ENCODE data around the gene RCE1.
A peak's percentile ranks its signal among the peaks of the same experiment; 100 is the strongest.
"Not testable (repeated sequence)": the region's sequence is repeated elsewhere in the genome, so short reads cannot be mapped to it uniquely, and the experiment has no call there.

RCE1 gene, protein sequence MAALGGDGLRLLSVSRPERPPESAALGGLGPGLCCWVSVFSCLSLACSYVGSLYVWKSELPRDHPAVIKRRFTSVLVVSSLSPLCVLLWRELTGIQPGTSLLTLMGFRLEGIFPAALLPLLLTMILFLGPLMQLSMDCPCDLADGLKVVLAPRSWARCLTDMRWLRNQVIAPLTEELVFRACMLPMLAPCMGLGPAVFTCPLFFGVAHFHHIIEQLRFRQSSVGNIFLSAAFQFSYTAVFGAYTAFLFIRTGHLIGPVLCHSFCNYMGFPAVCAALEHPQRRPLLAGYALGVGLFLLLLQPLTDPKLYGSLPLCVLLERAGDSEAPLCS

DNA sequence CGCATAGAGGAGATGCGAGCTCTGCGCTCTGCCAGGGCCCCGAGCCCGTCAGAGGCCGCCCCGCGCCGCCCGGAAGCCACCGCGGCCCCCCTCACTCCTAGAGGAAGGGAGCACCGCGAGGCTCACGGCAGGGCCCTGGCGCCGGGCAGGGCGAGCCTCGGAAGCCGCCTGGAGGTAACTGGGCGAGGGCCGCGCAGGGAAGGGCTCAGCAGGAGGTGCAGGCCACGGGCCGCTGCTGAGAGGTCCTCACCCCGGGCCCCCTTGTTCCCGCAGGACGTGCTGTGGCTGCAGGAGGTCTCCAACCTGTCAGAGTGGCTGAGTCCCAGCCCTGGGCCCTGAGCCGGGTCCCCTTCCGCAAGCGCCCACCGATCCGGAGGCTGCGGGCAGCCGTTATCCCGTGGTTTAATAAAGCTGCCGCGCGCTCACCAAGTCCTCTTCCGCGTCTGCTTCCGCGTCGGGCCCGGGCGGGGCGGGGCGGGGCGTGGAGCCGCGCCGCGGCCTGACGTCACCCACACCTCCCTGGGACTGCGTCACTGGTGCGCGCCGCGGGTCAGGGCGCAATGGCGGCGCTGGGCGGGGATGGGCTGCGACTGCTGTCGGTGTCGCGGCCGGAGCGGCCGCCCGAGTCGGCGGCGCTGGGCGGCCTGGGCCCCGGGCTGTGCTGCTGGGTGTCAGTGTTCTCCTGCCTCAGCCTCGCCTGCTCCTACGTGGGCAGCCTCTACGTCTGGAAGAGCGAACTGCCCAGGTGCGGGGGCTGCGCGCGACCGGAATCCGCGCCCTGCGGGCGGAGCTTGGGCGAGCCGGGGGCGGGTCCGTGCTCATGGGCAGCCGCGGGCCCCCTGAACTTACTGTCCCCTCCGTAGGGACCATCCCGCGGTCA is at the start of gene RCE1:
RCE1 (plus strand) TSS at position 546 of the 880 bp plus-strand sequence; CDS start at position 561, 15 bp downstream.
- peak; percentile 92 to 93 for DNase-seq

DNA sequence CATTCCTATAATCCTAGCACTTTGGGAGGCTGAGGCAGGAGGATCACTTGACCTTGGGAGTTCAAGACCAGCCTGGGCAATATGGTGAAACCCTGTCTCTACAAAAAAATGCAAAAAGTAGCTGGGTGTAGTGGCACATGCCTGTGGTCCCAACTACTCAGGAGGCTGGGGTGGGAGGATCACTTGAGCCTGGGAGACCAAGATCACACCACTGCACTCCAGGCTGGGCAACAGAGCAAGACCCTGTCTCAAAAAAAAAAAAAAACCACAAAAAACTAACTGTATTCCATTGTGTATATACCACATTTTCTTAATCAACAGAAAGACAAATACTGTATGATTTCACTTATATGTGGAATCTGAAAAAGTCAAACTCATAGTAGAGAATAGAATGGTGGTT is 43.4 kb upstream of the RCE1 start:
- not testable (repeated sequence) for DNase-seq

DNA sequence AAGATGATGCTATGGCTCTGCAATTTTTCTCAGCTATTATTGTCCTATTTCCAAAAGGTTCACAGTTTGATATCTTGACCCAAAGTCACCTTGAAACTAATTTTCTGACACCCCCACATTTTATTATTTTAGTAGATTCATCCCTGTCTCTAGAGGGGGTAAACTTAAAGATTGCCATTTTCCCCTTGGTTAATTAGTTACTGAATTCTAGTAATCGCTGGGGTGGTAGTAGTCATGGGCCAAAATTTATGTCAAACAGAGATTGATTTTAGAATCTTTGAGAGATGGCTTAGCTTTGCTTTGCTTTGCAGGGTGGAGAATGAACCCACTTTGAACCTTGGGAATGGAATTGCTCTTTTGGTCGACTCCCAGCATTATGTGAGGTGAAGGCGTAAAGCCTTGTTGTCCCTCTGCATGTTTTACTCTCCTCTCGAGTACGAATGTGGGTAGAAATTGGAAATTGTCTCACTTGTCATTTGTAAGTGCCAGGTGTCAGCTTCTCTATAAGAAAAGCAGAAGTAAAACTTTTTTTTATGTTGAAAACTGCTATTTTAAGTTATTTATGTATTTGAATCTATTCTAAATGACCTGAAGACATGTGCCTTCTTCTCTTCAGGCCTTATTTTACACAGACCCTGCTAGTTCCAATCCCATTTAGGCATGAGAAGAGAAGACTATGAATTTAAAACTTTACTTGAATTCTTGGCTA is 42.4 kb upstream of the RCE1 start:
- no peak for DNase-seq

DNA sequence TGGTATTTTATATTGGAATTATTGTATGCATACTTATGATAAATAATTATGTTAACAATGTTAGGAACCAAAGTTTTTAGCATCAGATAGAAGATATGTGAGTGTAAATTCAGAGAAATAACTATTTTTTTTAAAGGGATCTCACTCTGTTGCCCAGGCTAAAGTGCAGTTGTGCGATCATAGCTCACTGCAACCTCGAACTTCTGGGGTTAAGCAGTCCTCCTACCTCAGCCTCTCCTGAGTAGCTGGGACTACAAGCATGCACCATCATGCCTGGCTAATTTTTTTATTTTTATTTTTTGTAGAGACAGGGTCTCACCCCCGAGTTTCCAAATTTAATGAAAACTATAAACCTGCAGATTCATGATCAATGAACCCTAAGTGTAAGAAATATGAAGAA is 33.6 kb upstream of the RCE1 start:
- no peak for DNase-seq

DNA sequence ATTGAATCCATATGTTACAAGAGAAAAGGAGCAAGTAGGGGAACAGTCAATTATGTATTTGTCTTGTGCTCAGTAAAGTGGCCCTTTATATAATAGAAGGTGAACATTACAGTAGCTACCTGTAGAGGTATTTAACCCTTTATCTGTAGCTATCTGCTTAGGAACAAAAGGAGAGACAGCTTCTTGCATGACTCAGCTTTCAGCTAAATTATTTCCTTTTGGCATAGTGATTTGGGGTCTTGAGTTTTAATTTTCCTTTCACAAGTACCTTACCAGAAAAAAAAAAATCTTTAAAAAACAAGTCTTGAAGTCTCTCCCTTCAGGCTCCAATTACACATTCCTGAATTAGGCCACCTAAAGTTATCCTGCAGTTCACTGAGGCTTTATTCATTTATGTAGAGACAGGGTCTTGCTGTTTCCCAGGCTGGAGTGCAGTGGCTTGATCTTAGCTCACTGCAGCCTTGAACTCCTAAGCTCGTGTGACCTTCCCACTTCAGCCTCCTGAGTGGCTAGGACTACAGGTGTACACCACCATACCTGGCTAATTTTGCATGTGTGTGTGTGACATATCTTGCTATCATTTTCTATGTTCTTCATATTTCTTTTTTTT is 32.6 kb upstream of the RCE1 start:
- no peak for DNase-seq

DNA sequence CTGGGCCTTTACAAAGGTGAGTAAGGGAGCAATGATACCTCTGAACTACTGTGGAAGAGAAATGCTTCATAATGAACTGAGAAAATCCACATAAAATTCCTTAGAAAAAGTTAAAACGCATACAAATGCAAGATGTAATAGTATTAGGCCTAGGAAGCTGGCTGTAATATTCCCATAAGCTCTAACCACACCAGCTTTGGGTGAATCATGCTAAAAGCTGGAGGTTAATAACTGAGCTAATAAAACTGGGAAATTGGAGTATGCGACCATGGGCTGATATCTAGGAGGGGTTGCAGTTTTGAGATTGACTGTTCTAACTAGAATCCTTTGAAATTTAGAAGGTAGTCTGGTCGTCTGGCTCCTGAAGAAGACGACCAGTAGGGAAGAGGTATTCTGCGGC is 28.6 kb upstream of the RCE1 start:
- DNase-seq: no peak

DNA sequence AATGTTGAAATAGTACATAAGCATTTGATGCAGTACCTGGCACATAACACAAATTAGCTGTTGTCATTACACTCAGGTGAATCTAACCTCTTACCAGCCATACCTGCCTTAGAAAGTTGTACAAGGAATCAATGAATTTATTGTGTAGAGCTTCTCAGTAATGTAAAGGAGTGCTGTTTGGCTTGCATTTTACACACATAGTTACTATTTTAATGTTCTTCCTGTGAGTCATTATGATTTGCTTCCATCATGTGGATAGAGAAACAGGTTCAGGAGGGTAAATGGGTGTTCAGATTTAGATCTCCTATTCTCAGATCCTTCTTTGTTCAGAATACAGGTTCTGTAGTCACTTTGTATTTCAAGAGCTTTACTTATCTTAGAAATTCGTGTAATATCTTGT is 27.6 kb upstream of the RCE1 start:
- no peak for DNase-seq

DNA sequence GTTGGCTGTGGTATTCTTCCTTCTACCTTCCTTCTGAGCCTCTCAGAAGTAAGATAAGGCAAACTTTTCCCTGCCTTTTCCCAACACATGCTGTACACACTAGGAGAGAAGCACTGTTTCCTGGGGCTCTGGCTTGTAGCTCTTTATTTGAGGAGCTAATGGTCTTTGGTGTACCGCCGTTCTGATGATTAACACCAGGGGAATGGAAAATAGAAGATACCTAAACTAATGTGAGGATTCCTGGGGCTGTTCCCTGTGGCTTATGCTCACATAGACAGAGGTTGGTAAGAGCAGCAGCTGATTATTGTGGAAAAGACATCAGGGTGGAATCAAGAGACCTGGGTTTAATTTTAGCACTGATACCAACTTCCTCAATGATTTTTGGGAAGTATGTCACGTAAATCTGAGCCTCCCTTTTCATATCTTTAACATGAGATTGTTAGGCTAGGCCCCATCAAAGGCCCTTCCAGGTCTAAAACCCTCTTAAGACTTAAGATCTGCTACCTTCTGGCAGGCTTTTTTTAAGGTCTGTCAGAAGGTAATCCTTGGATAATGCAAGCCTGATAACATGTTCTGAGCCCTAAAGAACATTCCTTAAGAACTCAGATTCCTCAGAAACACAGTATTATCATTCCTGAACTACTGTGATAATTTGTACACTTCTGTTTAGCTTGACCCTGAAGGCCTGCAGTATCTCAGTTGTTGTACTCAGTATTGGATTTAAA is 24.8 kb upstream of the RCE1 start:
- no peak for DNase-seq

DNA sequence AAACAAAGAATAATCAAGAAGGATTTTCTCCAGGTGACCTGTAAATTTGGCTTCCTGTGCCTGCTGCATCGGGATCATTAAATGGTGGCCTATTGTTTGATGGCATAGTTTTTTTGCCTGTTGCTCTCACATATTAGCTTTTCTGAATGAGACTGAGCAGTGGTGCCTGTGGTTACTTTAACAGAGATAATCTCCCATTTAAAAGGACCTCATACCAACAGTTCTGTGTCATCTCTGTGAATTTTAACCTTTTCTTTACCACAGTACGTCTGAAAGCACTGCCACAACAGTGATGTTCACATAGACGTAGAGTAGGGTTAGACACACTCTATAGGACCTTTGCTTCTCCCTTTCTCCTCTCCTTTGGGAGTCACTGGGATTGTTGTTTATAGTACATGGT is 22.9 kb upstream of the RCE1 start:
- no peak for DNase-seq

DNA sequence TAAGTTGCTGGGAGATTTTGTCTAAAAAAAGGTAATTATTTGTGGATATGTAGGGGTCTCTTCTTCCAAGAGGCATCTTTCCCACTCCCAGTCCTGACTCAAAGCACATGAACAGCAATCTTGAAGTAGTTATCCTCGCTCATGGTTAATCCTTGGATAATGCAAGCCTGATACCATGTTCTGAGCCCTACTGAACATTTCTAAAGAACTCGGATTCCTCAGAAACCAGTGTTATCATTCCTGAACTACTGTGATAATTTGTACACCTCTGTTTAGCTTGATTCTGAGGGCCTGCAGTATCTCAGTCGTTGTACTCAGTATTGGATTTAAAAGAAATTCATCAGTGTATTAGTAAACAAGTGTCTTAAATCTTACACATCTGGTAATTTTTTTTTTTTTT is 22.3 kb upstream of the RCE1 start:
- DNase-seq: no peak

DNA sequence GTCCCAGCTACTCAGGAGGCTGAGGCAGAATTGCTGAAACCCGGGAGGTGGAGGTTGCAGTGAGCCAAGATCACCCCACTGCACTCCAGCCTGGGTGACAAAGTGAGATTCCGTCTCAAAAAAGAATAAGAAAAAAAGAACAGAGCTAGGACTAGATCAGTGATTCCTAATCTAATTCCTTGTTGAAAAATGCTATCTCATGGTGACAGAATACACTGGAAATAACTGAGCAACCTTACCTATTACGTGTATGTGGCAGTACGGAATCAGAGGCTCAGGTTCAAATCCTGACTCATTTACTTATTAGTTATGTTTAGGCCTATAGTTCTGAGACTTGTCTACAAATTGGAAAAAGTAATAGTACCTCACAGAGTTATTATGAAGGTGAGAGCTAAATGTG is 19.5 kb upstream of the RCE1 start:
- DNase-seq: no peak

DNA sequence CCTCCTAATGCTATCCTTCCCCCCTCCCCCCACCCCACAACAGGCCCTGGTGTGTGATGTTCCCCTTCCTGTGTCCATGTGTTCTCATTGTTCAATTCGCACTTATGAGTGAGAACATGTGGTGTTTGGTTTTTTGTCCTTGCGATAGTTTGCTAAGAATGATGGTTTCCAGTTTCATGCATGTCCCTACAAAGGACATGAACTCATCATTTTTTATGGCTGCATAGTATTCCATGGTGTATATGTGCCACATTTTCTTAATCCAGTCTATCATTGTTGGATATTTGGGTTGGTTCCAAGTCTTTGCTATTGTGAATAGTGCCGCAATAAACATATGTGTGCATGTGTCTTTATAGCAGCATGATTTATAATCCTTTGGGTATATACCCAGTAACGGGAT is 18.7 kb upstream of the RCE1 start:
- not testable (repeated sequence) for DNase-seq

DNA sequence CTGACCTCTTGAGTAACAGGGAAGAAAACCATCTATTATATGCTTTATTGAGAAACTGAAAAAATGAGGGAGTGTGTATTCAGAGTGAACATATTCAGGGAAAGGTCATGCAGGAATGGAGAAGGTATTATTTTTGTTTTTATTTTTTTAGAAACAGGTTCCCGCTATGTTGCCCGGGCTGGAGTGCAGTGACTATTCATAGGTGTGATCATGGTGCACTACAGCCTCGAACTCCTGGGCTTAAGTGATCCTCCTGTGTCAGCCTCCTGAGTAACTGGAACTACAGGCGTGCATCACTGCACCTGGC is 8.7 kb upstream of the RCE1 start:
- DNase-seq: no peak

DNA sequence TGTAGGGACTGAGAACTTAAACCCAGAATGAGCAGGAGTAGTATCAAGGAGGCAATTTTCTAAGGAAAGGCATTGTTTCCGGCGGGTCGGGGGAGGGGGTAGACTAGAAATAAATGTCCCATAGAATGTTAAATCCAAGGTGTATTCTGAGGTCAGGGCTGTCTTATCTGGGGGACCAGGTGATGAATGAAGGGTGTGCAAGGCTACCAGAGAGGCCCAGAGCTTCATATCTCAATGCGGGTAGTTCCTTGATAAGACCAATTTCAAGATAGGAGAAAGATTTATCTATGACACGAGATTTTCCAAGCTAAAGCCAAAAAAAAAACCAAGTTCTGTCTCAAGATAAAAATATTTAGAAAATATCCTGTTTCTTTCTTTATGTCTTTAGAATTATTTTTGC is 8.3 kb upstream of the RCE1 start:
- DNase-seq: no peak

DNA sequence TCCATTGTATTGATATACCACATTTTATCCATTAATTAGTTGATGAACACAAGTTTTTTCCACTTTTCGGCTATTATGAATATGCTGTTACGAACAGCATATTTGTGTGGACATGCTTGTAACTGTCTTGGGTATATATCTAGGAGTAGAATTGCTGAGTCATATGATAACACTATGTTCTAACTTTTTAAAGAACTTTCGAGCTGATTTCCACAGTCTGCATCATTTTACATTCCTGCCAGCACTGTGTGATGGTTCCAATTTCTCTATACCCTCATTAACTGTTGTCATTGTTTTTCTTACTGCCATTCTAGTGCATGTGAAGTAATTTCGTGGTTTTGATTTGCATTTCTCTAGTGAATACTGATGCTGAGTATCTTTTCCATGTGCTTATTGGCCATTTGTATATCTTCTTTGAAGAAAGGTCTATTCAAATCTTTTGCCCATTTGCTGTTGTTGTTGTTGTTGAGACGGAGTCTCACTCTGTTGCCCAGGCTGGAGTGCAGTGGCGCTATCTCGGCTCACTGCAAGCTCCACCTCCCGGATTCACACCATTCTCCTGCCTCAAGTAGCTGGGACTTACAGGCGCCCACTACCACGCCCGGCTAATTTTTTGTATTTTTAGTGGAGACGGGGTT is 7.4 kb upstream of the RCE1 start:
- no peak for DNase-seq

DNA sequence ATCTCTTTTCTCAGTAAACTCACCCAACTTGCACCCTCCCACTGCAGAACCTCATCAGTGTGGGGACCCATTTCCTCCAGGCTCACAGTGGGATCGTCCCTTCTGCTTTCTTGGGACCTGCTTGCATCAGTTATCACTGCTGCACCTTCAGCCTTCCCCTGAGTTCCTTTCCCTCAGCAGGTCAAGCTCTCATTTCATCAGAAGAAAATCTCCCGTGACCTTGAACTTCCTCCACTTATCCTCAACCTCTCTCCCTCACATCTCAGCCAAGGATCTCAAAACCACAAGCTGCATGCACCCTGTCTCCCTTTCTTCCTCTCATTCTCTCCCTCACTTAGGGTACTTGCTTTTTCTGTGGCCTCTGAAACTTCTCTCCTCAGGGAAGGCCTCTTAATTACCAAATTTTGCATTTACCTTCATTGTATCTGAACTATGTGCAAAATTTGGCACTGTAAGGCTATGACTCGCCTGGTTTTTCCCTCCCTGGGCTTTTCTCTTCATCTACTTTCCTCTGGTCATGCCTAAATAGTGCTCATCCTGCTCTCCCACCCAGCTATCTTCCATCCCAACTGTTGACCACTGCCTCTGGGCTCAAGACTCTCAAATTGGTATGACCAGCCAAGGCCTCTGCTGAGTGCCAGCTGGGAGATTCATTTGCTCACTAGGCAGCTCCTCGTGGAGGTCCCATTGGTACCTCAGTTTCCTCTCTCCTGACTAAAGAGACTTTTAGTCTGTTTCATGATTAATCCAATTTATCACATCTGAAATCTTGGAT is 2.7 kb upstream of the RCE1 start:
- no peak for DNase-seq

DNA sequence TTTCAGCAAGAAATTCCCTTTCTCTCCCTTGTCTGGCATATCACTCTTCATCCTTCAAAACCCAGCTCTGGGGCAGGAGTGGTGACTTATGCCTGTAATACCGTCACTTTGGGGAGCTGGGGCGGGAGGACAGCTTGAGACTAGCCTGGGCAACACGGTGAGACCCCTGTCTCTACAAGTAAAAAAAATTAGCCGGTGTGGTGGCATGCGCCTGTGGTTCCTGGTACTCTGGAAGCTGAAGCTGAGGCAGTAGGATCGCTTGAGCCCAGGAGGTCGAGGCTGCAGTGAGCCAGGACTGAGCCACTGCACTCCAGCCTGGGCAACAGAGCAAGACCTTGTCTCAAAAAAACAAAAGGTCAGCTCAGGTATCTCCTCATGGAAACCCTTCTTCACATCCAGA is 1.4 kb upstream of the RCE1 start:
- no peak for DNase-seq

DNA sequence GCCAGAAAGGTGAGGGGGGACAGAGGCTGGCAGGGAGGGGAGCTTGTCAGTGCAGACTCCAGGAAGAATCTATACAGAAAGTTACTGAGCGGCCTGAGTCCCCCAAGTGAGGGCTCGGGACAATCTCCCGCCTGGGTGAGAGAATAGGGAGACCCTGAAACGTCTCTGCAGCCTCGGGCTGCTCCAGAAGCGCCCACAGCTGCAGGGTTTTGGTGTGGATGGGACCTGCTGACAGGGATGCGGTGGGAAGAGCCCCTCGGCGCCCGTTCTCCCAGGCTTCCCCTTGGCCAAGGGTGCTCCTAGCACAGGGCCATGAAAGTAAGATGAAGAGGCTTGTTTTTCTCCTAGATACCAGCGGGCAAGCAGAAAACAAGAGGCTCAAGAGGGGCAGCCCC is 743 bp upstream of the RCE1 start:
- no peak for DNase-seq

DNA sequence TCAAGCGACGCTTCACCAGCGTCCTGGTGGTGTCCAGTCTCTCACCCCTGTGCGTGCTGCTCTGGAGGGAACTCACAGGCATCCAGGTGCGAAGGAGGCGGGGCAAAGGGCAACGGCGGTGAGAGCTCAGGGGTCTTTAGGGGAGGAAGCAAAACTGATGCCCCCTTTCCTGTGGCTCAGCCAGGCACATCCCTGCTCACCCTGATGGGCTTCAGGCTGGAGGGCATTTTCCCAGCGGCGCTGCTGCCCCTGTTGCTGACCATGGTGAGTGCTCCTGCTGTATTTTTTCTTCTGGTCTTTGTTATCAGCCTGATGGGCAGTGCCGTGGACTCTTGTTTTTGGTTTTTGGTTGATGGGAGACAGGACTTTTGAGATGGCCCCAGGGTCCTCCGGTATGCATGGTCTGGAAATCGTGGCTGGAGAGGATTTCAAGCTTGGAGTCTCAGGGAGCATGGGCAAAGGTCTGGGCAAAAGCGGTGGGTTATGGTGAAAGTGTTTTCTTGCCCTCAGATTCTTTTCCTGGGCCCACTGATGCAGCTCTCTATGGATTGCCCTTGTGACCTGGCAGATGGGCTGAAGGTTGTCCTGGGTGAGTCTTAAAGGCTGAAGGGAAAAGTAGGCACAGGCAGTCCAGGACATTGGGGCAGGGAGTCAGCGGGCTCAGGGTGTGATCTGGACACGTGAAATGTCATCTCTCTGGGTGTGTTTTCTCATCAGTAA is 695 bp downstream of the RCE1 start:
- no peak for DNase-seq

DNA sequence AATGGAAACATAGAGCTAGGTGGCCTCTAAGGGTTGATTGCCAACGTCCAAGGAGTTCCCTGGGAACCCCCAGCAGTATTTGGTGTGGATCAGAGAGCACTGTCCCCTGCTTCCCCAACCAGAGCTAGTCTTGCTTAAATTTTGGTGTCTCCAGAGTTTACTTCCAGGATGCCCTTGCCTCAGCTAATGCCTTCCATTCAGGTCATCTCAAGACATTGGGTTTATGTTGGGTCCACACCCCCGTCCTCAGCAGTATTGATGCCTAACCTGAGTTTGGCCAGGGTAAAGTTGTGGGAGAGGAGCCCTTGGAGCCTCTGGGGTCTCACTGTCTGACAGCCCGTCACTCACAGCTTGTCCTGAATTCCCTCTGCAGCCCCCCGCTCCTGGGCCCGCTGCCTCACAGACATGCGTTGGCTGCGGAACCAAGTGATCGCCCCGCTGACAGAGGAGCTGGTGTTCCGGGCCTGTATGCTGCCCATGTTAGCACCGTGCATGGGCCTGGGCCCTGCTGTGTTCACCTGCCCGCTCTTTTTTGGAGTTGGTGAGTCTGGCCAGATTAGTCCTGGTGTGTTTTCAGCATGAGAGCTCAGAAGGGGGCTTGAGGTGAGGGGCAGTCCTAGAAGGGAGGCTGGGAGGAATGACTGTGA is 1.4 kb downstream of the RCE1 start:
- DNase-seq: no peak

Measured in CD4-positive, alpha-beta T cell treated with Interleukin-1 beta for 1 hour (primary cell).